BLaER1 (cell line): ENCODE data around the gene MPZL1.
A peak's percentile ranks its signal among the peaks of the same experiment; 100 is the strongest.
"Not testable (repeated sequence)": the region's sequence is repeated elsewhere in the genome, so short reads cannot be mapped to it uniquely, and the experiment has no call there.

Experiments
- H3K27ac ChIP-seq: shearing (Covaris generic); formaldehyde crosslinking; 2 replicates; pipeline ENCODE4 v1.8.1; 2022
- H3K27me3 ChIP-seq: shearing (Covaris generic); formaldehyde crosslinking; 2 replicates; pipeline ENCODE4 v1.8.1; 2022
- H3K36me3 ChIP-seq: shearing (Covaris generic); formaldehyde crosslinking; 2 replicates; pipeline ENCODE4 v1.8.1; 2022
- H3K4me1 ChIP-seq: shearing (Covaris generic); formaldehyde crosslinking; 2 replicates; pipeline ENCODE4 v1.8.1; 2022
- H3K4me2 ChIP-seq: shearing (Covaris generic); formaldehyde crosslinking; 2 replicates; pipeline ENCODE4 v1.8.1; 2022
- H3K4me3 ChIP-seq: shearing (Covaris generic); formaldehyde crosslinking; 2 replicates; pipeline ENCODE4 v1.8.1; 2022
- H3K9ac ChIP-seq: shearing (Covaris generic); formaldehyde crosslinking; 2 replicates; pipeline ENCODE4 v1.8.1; 2022
- H3K9me3 ChIP-seq: shearing (Covaris generic); formaldehyde crosslinking; 2 replicates; pipeline ENCODE4 v1.8.1; 2022
- H4K20me1 ChIP-seq: shearing (Covaris generic); formaldehyde crosslinking; 2 replicates; pipeline ENCODE4 v1.8.1; 2022
- Cebpa-rat ChIP-seq: shearing (Covaris generic); IDR thresholded peaks from 2 replicates; pipeline ENCODE4 v1.8.1; 2022

MPZL1 gene

GRCh38 chr1:167797015-167797414 lies 75.2 kb downstream of the MPZL1 start:
- peaks cover 7% of the 10 kb centered on the region; the same call in 1 of the 2 replicates for H3K9me3 ChIP-seq
- no peak overlapping the region for H3K9ac ChIP-seq
- peaks cover 32% of the 10 kb centered on the region for H3K4me1 ChIP-seq
- H3K4me2 ChIP-seq: peak overlapping the region; percentile 49
- no peaks in the 10 kb centered on the region for H4K20me1 ChIP-seq
- peaks cover 10% of the 10 kb centered on the region; the same call in 1 of the 2 replicates for H3K36me3 ChIP-seq
- H3K27ac ChIP-seq: no peak overlapping the region
- peak; percentile 38; the same call in 1 of the 2 replicates for TF ChIP-seq Cebpa-rat
- H3K4me3 ChIP-seq: no peak overlapping the region
- H3K27me3 ChIP-seq: no peaks in the 10 kb centered on the region

GRCh38 chr1:167798952-167799351 lies 77.2 kb downstream of the MPZL1 start:
- Histone ChIP-seq H3K4me3 (no peak overlapping the region), H3K27ac (no peak overlapping the region), H3K4me1 (peaks cover 36% of the 10 kb centered on the region), H3K4me2 (no peak overlapping the region), H3K9me3 (peaks cover 10% of the 10 kb centered on the region; the same call in 1 of the 2 replicates), H3K27me3 (no peaks in the 10 kb centered on the region), H3K9ac (no peak overlapping the region), H3K36me3 (0 out of 2 replicates have a peak, but pooled peaks cover 2% of the 10 kb centered on the region), H4K20me1 (no peaks in the 10 kb centered on the region)
- no peak for TF ChIP-seq Cebpa-rat

GRCh38 chr1:167799747-167800146 lies 78.0 kb downstream of the MPZL1 start:
- no peaks in the 10 kb centered on the region for H4K20me1 ChIP-seq
- no peak for TF ChIP-seq Cebpa-rat
- no peak overlapping the region for H3K4me3 ChIP-seq
- peaks cover 44% of the 10 kb centered on the region for H3K4me1 ChIP-seq
- no peak overlapping the region for H3K9ac ChIP-seq
- no peak overlapping the region for H3K27ac ChIP-seq
- no peak overlapping the region for H3K4me2 ChIP-seq
- H3K36me3 ChIP-seq: no peaks in the 10 kb centered on the region
- H3K27me3 ChIP-seq: no peaks in the 10 kb centered on the region
- H3K9me3 ChIP-seq: peaks cover 10% of the 10 kb centered on the region; the same call in 1 of the 2 replicates

GRCh38 chr1:167800251-167800650 lies 78.5 kb downstream of the MPZL1 start:
- H3K36me3 ChIP-seq: no peaks in the 10 kb centered on the region
- peaks cover 49% of the 10 kb centered on the region for H3K4me1 ChIP-seq
- no peak overlapping the region for H3K4me2 ChIP-seq
- no peak overlapping the region for H3K4me3 ChIP-seq
- H4K20me1 ChIP-seq: no peaks in the 10 kb centered on the region
- TF ChIP-seq Cebpa-rat: no peak
- peaks cover 10% of the 10 kb centered on the region; the same call in 1 of the 2 replicates for H3K9me3 ChIP-seq
- H3K27me3 ChIP-seq: no peaks in the 10 kb centered on the region
- no peak overlapping the region for H3K27ac ChIP-seq
- no peak overlapping the region for H3K9ac ChIP-seq

GRCh38 chr1:167802235-167802634 lies 80.5 kb downstream of the MPZL1 start:
- H3K36me3 ChIP-seq: no peaks in the 10 kb centered on the region
- peaks cover 33% of the 10 kb centered on the region for H3K4me1 ChIP-seq
- H4K20me1 ChIP-seq: no peaks in the 10 kb centered on the region
- H3K4me3 ChIP-seq: no peak overlapping the region
- H3K4me2 ChIP-seq: no peak overlapping the region
- peaks cover 23% of the 10 kb centered on the region for H3K9me3 ChIP-seq
- no peak for TF ChIP-seq Cebpa-rat
- H3K27ac ChIP-seq: no peak overlapping the region
- no peak overlapping the region for H3K9ac ChIP-seq
- no peaks in the 10 kb centered on the region for H3K27me3 ChIP-seq

- no peaks in the 10 kb centered on the region for H3K27me3 ChIP-seq
- TF ChIP-seq Cebpa-rat: no peak
- no peaks in the 10 kb centered on the region for H4K20me1 ChIP-seq
- H3K4me2 ChIP-seq: peak overlapping the region; percentile 71
- H3K27ac ChIP-seq: peak overlapping the region; percentile 85
- no peak overlapping the region for H3K4me3 ChIP-seq
- H3K4me1 ChIP-seq: peaks cover 29% of the 10 kb centered on the region
- H3K9ac ChIP-seq: no peak overlapping the region
- peaks cover 24% of the 10 kb centered on the region for H3K9me3 ChIP-seq
- no peaks in the 10 kb centered on the region for H3K36me3 ChIP-seq
These were observed 81.8 kb downstream of the MPZL1 start for GRCh38 chr1:167803358-167804207.

- Histone ChIP-seq H3K36me3 (no peaks in the 10 kb centered on the region), H3K4me3 (no peak overlapping the region; the same call in 1 of the 2 replicates), H3K9ac (peak overlapping the region; percentile 56; the same call in 1 of the 2 replicates), H3K4me1 (peaks cover 29% of the 10 kb centered on the region), H3K27me3 (no peaks in the 10 kb centered on the region), H3K9me3 (peaks cover 28% of the 10 kb centered on the region), H3K27ac (peak overlapping the region; percentile 85), H4K20me1 (no peaks in the 10 kb centered on the region), H3K4me2 (peak overlapping the region; percentile 71)
- no peak for TF ChIP-seq Cebpa-rat
These were observed 83.3 kb downstream of the MPZL1 start for GRCh38 chr1:167805041-167805556.

- peaks cover 37% of the 10 kb centered on the region for H3K9me3 ChIP-seq
These were observed 84.5 kb downstream of the MPZL1 start for GRCh38 chr1:167806235-167806634.

GRCh38 chr1:167806676-167807075 lies 84.9 kb downstream of the MPZL1 start:
- H3K9me3 ChIP-seq: peaks cover 41% of the 10 kb centered on the region
- H3K36me3 ChIP-seq, H3K27me3 ChIP-seq, H3K4me2 ChIP-seq, H4K20me1 ChIP-seq, H3K9ac ChIP-seq, H3K4me3 ChIP-seq: not testable (repeated sequence)
- peak overlapping the region; percentile 62 for H3K27ac ChIP-seq
- peaks cover 29% of the 10 kb centered on the region for H3K4me1 ChIP-seq

More at GRCh38 chr1:167806235-167806634, 84.5 kb downstream of the MPZL1 start:
- not testable (repeated sequence) for H3K4me3 ChIP-seq, H3K4me2 ChIP-seq, H3K9ac ChIP-seq, H3K36me3 ChIP-seq, H3K27me3 ChIP-seq, H4K20me1 ChIP-seq
- Histone ChIP-seq H3K27ac (peak overlapping the region; percentile 62), H3K4me1 (peaks cover 29% of the 10 kb centered on the region)

- H3K36me3 ChIP-seq: no peaks in the 10 kb centered on the region
- no peak overlapping the region for H3K4me2 ChIP-seq
- H3K4me1 ChIP-seq: peaks cover 26% of the 10 kb centered on the region
- H3K27ac ChIP-seq: no peak overlapping the region
- no peaks in the 10 kb centered on the region for H3K27me3 ChIP-seq
- no peak overlapping the region for H3K4me3 ChIP-seq
- H3K9ac ChIP-seq: no peak overlapping the region
- no peak for TF ChIP-seq Cebpa-rat
- peaks cover 46% of the 10 kb centered on the region for H3K9me3 ChIP-seq
- no peaks in the 10 kb centered on the region for H4K20me1 ChIP-seq
These were observed 86.3 kb downstream of the MPZL1 start for GRCh38 chr1:167808104-167808503.
